Activated CD8-positive, alpha-beta memory T cell treated with anti-CD3 and anti-CD28 coated beads, Interleukin-2, amount 50 U/mL, for 1 hour (primary cell): ENCODE measurements around the gene ZIM2.
"Not testable (repeated sequence)": the region's sequence is repeated elsewhere in the genome, so short reads cannot be mapped to it uniquely, and the experiment has no call there.

Experiments
- DNase-seq: peaks from one replicate; pipeline ENCODE4 v3.0.0-alpha.2; 2020; ENCODE audit errors: extremely low read depth

Gene ZIM2

DNA sequence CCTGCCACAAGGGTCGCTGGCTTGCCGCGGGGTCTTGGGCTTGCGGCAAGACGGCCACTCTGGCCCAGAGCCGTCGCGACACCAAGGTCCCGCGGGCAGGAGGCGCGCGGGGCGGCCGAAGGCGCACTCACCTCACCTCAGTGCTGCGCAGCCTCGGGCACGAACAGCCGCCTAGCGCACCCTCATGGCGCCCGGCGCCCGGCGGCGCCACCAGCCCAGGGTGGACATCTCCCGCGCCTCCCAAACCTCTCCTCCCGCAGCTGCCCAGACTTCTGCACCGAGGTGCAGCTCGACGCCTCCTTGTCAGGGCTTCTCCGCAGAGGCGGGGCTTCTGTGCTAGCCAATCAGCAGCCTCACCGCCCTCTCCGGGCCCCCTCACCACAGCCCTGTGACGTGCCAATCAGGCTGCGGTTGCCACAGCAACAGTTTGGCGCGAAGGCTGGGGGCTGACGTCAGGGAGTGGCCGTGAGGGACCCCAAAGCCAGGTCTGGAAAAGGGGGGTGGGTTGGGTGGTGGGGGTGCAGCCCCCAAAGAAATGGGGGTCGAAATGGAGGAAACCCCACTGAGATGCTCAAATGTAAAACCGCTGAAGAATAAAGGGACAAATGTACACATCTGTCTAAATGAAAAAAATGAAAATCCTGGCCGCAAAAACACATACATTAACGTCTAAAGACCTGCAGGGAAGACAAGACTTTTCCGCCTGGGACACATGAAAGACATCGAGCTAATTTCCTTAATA lies at the start of gene ZIM2, which contains the start of gene PEG3:
TSS of gene ZIM2 (minus strand) at position 276 of the 742 bp plus-strand sequence. CDS start 16,449 bp downstream, outside the sequence.
TSS of gene PEG3 (minus strand) at position 276 of the 742 bp plus-strand sequence. CDS start 16,071 bp downstream, outside the sequence.
- no peak for DNase-seq

DNA sequence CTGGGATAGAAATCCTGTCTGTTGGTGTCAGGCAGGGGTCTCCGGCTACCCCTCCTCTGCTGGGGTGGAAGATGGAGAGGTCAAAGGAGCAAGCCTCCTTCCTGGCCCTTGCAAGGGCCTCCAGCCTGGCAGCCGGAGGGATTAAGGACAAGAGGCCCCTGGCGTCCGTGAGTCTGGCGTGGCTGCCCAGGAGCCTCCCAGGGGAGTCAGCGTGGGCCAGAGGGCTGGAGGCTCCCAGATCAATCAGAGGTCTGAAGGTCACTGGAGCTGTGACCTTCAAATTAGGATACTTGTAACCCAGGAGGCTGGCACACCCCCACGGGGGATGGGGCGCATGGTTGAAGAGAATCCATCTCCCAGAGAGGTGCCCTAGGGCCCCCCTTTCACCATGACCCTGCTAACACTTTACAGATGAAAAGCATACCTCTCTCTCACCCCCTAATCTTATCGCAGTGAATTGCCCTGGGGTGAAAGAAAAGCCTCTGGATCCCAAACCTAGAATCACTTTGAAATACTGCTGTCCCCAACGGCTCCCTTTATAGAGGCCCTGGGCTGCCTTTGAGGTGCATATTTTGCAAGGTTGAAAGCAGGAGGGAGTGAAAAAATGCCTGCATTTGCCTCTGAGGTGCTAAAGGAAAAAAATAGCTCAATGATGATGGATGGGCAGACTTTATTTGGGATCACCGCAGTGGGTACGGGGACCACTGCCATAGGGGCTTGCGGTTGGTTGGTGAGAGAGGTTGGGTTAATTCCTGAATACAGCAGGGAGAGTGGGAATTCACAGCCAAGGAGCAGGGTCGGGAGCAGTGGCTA lies 44.9 kb upstream of the ZIM2 start:
- DNase-seq, result no peak

DNA sequence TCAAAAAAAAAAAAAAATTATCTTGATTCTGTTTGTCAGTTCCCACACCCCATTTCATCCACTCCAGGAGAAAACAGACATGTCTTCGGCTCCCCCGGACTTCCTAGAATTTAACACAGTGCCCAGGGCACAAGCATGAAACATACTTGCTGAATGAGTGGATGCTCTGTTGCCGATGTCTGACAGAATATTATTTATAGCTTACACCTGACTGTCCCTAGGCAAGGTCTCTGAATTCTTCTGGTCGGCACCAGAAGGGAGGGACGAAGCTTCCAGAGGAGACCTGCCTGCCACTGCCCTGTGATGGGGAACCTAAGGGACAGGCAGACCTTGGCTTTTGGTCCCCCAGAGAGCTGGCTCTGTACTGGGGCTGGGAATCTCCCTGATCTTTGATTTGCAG lies 43.9 kb upstream of the ZIM2 start:
- DNase-seq, result no peak

DNA sequence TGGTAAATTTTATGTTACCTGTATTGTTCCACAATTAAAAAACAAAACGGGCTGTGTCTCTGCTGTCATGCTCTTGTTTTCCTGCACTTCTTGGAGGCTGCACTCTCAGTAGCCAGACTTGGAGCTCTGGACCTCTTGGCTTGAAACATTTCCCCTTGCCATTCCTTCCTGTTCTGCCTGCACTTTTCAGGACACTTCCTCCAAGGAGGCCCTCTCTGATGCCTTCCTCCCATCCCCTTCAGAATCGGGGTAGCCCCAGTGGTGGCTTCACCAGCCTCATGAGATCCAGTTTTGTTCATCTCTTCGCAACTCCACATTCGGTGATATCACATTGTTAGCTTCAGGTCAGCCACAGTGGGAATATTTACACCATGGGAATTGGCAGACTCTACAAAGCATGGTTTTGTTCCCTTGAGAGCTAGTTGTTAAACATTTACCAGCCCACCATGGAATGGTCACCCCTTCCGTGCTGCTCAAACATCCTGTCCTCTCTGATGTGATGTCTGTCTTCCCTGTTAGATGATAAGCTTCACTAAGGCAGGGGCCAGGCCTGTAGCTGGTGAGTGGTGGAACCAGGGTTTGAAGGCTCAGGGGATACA lies 40.2 kb upstream of the ZIM2 start:
- no peak for DNase-seq

GRCh38 chr19:56877069-56877715 lies 36.7 kb upstream of the ZIM2 start:
- no peak for DNase-seq

DNA sequence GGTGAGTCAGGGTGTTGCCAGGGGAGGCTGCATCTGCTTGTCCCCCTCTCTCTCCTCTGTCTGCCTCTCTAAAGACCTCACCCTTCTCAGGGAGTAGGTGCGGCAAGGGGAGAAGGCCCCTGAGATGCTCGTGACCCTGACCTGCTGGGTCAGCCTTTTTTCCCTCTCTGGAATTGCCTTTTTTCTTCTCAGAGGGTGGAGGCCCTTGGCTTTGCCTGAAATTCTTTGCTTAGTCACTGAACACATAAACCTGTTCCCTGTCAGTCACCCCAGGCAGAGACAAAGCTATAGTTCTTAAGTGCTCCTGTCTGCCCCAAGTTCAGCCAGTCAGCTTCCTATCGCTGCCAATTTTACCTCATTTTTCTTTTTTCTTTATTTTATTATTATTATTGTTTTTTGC lies 35.2 kb upstream of the ZIM2 start:
- no peak for DNase-seq

DNA sequence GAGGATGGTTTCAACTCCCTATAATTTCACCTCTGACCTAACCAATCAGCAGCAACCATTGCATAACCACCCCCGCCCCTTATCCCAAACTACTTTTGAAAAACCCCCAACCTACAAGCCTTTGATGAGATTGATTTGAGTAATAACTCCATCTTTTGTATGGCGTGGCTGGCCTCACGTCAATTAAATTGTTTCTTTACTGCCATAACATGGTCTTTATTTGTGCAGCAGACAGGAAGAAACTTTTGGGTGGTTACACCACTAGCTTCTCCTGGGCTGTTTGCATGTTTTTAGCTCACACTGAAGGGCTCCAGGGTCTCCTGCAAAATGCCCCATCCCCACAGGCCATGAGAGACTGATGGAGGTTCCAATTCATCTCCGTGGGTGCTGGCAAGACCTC lies 34.0 kb upstream of the ZIM2 start:
- DNase-seq, result no peak

DNA sequence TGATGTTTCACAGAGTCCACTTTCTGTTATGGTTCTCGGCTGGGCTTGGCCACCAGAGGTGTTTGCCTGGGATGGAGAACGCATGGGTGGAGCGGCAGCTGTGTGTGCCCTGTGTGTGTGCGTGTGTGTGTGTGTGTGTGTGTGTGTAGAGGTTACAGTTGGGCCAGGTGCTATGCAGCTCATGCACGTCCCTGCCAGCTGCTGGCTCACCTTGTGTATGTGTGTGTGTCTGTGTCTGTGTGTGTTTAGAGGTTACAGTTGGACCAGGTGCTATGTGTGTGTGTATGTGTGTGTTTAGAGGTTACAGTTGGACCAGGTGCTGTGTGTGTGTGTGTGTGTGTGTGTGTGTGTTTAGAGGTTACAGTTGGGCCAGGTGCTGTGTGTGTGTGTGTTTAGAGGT lies 33.0 kb upstream of the ZIM2 start:
- no peak for DNase-seq

DNA sequence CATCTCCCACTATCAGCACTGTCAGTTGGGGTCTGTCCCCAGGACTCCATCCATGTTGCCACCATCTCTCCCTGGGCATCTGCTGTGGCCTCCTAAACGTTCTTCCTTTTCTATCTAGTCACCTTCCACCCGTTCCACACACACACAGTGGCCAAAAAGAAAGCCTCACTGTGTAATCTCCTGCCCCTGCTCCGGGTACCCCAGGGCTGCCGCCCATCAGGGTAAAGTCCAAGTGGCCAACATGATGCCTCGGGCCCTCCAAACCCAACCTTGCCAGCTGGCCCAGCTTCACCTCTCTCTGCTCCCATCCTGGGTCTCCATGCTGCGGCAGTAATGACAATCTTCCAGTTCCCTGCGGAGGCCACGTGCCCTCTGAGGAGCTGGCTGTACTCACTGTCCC lies 29.4 kb upstream of the ZIM2 start:
- DNase-seq, result no peak

DNA sequence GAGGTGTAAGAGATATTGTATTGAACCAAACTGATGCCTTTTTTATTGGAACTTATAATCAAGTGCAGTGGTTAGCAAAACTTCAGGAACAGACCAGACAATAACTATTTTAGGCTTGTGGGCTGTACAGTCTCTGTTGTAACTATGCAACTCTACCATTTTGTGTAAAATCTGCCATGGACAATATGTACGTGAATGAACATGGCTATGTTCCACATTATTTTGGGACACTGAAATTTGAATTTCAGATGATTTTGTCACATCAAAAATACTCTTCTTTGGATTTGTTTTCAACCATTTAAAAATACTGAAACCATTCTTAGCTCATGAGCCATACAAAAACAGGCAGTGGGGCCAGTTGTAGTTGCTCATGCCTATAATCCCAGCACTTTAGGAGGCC lies 27.9 kb upstream of the ZIM2 start:
- no peak for DNase-seq

GRCh38 chr19:56866538-56866937 lies 26.0 kb upstream of the ZIM2 start:
- DNase-seq, result no peak

DNA sequence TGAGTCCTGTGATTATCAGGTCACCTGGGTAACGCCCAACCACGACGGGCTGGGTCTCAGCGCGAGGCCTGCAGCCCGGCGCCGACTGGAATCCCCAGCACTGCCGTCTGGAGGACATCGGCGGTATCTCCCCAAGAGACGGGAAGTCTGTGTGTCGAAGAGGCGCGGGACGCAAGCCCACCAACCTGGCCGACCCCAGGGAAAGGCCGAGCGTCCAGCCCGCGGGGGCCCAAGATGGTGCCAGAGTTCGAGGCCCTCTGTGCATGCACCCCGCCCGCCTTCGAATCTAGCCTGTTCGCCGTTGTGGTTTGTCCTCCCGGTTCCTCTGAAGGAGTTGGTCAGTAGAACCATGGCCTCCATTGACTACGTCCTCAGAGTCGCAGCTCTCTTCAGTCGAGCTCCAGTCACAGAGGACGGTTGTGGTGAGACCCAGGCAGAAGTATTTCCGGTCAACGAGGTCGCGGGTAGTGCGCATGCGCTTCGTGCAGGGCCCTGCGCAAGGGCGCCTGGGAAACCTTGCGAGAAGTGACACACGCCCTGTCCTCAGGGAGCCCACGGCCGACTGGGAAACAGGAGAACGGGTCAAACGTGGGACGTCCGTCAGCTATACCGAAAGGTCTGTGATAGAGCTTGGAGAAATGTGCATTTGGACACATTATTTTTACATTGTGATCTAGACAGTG lies 24.1 kb upstream of the ZIM2 start:
- DNase-seq, result no peak

DNA sequence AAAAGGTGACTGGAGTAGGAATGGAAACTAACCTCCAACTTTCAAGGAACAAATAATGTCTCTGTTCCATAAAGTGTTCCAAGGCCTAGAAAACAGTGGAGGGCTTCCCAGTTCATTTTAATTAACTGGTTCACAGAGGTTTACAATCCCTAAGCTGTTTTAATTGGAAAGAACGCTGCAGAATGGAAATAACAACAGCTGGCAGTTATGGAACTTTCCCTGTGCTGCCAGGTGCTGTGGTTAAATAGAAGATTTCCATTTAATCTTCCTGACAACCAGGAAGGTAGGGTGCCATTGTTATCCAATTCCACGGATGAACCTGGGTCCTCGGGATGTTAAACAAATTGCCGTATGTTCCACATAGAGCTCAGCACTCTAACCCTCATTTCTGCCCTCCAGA lies 22.2 kb upstream of the ZIM2 start:
- DNase-seq, result no peak

DNA sequence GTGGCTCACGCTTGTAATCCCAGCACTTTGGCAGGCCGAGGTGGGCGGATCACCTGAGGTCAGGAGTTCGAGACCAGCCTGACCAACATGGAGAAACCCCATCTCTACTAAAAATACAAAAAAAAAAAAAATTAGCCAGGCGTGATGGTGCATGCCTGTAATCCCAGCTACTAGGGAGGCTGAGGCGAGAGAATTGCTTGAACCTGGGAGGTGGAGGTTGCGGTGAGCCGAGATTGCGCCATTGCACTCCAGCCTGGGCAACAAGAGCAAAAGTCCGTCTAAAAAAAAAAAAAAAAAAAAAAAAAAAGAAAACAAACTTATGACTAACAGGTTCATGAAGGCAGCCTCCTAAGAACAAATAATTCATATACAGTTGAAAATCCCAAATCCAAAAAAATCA lies 19.9 kb upstream of the ZIM2 start:
- DNase-seq, result not testable (repeated sequence)

DNA sequence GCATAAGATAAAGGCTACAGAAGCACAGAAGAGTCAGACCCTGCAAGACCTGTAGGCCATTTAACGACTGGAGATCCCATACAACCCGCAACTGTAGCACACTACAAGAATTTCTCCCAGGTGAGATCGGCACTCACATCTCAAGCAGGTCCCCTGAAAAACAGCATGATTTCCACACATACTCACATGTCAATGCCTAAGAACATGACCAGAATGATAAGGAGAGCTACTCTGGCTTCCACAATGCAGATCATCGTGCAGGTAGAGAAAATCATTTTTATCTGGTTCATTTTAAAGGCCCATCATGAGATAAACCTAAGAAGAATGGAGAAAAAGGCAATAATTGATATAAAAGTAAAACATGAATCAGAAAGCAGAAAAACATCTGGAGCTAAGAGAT lies 17.5 kb upstream of the ZIM2 start:
- no peak for DNase-seq

DNA sequence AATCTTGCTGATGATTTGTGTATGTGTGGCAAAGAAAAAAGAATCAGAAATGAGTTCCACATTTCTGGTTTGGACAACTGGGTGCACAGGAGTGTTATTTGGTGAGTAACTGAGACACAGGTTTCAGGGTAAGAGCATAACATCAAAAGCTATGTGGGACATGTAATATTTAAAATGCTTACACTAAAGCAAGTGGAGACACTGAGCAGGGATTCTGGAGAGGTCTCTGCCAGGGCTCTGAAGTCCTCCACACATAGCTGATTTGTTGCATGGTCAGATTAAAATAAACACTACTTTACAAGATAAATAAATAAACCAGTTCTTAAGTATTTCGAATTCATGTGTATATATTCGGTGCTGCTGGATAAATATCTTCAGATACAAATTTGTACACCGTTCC lies 16.3 kb upstream of the ZIM2 start:
- no peak for DNase-seq

GRCh38 chr19:56852361-56852760 lies 11.8 kb upstream of the ZIM2 start:
- not testable (repeated sequence) for DNase-seq

GRCh38 chr19:56848166-56848565 lies 7.6 kb upstream of the ZIM2 start:
- DNase-seq, result no peak

- no peak for DNase-seq
These were observed 1.9 kb upstream of the ZIM2 start for GRCh38 chr19:56842412-56842811.

DNA sequence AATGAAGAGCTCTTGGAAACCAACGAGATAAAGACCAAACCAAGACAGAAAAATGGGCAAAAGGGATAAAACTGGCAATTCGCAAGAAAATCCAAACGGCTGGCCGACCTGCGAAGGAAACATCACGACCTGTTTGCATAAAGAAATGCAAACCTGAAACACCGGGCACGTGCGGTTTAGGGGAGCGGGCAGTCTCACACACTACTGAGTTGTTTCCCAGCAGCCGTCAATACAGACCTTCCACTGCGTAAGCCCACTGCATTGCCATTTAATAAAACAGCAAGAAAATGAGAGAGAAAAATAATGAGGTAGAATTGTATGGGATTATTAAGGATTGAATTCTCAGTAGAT lies 642 bp upstream of the ZIM2 start:
- no peak for DNase-seq

GRCh38 chr19:56839652-56840450 lies 675 bp downstream of the ZIM2 start:
- DNase-seq, result no peak
